ENCODE results near the gene TMEM129. TPM values are rescaled to one million over a fixed set of nuclear protein-coding genes. Genes with fewer than 3 reads are reported as not detected.

The TMEM129 gene
- total RNA-seq, 1 donor from 2014 or later: 33.6 TPM

DNA sequence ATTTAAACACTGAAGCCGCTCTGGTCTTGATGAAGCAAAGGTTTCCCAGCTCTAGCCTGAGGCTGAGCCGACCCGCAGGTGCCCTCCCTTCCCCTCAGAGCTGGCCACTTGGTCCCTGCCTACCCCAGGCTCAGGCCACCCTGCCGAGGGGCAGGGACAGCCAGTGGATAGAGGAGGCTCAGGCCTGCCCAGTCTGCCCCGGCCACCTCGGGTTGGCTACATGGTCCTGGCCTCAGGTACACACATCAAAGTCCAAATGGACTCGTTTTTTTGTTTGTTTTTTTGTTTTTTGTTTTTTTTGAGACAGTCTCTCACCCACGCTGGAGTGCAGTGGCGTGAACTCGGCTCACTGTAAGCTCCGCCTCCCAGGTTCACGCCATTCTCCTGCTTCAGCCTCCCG is 24.0 kb upstream of the TMEM129 start:
- no peak for DNase-seq (ENCODE audit: low spot score)

DNA sequence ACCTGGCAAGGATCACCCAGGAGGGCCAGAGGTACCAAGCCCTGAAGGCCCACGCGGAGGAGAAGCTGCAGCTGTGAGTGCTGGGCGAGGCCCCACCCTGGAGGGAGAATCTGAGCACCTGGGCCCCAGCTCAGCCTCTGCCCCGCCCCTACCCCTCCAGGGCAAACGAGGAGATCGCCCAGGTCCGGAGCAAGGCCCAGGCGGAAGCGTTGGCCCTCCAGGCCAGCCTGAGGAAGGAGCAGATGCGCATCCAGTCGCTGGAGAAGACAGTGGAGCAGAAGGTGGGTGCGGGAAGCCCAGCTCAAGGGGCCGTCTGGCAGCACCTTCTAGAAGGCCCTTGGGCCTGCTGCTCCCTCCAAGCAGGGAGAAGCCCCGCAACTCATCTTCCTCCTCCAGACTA is 23.4 kb upstream of the TMEM129 start:
- no peak for DNase-seq (ENCODE audit: low spot score)

DNA sequence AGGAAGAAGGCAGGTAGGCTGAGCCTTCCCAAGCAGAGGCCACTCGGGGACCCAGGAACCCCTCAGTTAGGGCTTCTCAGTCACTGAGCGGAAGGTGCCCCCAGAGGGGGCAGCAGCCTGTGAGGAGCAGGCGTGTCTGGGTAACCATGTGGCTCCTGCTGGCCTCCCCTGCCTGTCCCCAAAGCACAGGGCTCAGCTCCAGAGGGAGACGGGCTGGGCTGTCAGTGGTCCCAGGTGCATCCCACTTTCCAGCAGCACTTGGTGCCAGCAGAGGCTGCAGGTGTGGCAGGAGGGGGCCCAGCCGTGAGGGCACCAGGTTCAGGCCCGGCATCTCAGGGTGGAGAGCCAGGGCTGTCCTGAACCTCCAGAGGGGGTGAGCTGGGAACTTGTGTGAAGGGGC is 22.9 kb upstream of the TMEM129 start:
- no peak for DNase-seq (ENCODE audit: low spot score)

DNA sequence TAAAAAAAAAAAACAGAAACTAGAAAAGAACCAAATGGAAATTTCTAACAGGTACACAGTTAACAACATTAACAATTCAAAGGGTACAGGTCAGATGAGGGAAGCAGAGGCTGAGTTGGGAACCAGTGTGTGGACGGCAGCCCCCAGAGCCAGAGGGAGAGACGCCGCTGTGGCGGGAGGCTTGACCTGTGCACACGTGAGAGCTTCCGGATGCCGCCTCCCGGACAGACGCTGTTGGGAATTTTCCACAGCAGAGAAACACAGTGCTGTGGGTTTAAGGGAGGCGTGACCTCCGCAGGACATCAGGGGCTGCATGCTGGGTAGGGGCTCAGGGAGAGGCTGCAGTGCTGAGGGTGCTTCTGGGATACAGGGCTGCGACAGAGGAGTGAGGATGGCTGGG is 22.4 kb upstream of the TMEM129 start:
- no peak for DNase-seq (ENCODE audit: low spot score)

DNA sequence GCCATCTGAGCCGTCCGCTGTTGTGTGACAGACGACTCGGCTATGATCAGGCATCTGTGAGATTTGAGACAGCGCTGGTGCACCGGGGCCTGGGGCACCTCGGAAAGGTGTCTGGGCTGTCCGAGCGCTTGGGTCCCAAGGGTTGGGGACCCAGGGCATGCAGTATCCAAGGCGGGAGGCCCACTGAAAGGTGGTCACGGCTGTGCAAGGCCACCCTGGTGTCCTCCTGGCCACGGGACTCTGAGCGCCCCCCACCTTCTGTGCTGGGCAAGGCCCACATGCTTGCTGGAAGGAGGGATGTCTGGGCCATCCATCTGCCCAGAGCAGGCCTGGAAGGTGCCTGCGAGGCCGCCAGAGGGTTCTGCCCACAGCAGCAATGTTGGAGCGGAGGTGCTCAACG is 20.1 kb upstream of the TMEM129 start:
- DNase-seq (ENCODE audit: low spot score): no peak

DNA sequence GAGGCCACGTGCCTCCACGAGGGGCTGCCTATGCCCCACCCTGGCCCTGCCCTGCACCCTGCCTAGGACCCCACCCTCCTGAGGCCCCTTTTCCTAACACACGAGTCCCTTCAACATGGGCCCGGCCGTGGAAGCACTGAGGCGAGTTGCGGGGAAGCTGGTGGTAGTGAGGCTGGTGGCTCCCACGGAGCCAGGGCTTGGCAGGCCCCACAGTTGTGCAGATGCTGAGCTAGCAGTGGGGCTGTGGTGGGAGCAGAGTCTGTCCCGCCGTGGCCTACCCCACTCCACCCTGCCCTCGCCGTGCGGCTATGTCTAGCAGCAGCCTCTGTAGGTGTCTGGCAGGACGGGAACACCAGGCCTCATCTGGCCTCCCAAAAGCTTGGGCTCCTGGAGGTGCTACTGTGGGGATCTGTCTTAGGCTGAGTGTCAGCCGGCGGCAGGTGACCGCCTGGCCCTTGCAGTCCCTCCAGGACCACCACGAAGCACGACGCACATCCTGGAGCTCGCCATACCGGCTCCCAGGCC is 19.0 kb upstream of the TMEM129 start:
- no peak for DNase-seq (ENCODE audit: low spot score)

DNA sequence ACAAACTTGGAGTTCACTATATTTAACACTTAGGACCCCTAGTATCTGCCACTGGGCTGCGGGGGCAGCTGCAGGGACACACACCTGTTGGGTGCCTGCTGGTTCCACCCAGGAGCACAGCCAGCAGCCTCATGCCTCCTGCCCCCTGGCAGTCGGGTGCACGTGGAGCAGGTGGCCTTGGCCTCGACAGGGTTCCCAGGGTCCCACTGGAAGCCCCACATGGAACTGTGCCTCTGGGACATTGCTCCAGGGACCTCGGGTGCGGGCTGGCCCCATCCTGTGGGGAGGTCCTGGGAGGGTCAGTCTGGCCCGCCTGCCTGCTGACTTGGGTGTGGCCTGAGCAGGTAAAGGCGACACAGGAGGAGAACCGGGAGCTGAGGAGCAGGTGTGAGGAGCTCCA is 18.2 kb upstream of the TMEM129 start:
- no peak for DNase-seq (ENCODE audit: low spot score)

DNA sequence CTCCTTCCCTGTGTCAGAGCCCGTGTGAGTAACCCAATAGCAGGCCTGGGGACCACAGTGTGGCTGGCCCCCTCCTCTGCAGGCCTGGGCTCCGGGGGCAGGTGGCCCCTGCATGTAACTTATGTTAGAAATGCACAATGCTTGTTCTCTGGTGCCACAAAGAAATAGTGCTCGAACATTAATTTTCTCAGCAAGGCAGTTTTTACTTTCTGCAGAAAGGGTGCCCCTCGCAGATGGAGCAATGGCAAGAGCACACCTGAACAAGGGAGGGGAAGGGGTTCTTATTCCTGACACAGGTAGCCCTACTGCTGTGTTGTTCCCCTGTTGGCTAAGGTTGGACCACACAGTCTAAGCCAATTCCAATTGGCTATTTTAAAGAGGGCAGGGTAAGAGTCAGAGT is 17.3 kb upstream of the TMEM129 start:
- DNase-seq (ENCODE audit: low spot score): no peak

DNA sequence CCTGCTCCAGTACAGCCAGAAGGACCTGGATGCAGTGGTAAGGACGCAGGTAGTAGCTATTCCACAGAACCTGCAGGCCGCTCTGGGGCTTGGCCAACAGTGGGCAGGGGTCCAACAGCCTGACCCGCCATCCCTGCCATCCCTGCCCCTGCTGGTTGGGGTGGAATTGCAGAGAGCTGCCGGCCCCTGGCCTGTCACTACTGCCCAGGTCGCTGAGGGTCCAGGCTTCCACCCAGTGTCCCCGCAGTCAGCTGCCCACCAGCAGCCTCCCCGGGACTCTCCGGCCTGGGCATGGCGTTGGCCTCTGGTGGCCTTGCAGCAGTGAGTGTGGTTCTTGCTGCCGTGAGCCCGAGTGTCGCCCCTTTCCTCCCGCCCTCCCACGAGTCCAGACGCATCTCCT is 16.5 kb upstream of the TMEM129 start:
- no peak for DNase-seq (ENCODE audit: low spot score)

DNA sequence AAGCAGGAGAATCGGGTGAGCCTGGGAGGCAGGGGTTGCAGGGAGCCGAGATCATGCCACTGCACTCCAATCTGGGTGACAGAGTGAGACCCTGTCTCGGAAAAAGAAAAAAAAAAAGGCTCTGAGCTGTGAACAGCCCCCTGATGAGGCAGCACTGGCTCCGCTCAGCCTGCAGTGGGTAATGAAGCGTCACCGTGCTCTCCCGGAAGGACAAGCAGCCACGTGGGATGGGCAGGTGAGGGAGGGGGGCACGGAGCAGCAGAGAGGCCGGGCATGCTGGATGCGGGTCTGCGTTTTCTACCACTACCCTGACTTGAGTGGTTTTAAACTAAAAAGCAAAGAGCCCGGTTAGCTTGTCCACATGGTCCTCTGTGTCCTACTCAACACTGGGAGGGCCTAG is 15.7 kb upstream of the TMEM129 start:
- DNase-seq (ENCODE audit: low spot score): no peak

DNA sequence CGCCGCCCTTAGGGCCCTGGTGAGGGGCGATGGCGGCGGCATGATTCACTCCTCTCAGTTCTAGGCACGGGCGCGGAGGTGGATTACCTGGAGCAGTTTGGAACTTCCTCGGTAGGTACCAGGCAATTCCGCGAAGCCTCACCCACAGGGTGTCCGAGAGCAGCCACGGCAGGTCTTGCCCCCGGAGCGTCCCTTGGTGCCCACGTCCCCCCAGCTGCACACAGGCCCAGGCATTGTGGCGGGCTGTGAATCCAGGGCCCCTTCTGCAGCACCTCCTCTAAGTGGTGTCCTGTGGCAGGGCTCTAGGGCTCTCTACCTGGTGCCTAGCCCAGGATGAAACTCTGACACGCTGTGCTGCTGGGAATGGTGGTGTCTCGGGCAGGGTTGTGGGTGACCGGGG is 14.1 kb upstream of the TMEM129 start:
- no peak for DNase-seq (ENCODE audit: low spot score)

DNA sequence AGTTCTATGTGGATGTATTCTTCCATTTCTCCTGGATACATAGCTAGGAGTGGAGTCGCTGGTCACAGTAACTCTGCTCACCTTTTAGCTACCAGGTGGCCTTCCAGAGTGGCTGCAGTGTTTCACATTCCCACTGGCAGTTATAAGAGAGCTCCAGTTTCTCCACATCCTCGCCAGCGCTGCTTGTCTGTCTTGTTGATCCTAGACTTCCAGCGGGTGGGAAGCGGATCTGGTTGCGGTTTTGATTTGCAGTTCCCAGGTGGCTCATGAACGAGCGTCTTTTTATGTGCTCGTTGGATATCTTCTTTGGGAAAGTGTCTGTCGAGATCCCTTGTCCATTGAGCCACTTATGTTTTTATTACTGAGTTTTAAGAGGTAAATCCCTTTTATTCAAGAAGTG is 11.8 kb upstream of the TMEM129 start:
- no peak for DNase-seq (ENCODE audit: low spot score)

DNA sequence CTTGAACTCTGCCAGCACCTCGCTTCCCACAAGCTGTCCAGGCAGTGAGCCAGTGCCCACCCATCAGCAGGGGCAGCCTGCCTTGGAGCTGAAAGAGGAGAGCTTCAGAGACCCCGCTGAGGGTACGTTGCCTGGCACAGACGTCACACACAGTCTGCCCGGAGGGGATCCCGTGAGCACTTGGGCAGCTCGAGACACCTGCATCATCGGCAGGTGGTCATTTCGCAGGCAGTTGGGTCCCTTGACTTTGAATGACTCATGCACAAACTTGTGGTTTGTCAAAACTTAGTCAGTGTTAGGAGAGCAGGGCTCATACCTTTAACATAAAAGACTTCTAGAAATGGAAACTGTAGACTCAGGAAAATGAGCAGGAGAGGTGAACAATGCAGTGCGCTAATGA is 10.1 kb upstream of the TMEM129 start:
- no peak for DNase-seq (ENCODE audit: low spot score)

DNA sequence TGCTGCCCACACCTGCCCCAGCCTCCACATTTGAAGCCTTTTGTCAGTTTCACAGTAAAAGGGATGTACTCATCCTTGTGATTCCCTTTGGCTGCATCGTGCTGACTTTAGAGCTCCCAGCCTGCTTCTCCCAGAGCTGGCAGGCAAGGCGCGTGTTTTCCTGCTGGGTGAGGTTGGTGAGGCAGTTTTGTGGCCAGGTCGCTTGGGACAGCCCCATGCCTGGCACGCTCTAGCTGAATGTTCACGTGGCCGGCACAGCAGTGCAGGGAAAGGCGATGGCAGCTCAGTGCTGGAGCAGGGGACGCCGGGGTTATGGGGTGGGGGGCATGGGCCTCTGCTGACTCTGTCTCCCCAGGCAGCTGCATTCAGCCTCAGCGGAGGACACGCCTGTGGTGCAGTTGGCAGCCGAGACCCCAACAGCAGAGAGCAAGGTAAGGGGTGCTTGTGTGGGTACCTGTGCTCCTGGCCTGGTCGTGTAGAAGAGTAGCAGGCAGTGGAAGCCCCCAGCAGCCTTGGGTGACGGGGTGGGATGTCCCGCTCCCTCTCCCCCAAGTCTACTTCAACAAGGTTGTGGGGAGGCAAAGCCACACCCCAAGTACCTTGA is 9.5 kb upstream of the TMEM129 start:
- no peak for DNase-seq (ENCODE audit: low spot score)

DNA sequence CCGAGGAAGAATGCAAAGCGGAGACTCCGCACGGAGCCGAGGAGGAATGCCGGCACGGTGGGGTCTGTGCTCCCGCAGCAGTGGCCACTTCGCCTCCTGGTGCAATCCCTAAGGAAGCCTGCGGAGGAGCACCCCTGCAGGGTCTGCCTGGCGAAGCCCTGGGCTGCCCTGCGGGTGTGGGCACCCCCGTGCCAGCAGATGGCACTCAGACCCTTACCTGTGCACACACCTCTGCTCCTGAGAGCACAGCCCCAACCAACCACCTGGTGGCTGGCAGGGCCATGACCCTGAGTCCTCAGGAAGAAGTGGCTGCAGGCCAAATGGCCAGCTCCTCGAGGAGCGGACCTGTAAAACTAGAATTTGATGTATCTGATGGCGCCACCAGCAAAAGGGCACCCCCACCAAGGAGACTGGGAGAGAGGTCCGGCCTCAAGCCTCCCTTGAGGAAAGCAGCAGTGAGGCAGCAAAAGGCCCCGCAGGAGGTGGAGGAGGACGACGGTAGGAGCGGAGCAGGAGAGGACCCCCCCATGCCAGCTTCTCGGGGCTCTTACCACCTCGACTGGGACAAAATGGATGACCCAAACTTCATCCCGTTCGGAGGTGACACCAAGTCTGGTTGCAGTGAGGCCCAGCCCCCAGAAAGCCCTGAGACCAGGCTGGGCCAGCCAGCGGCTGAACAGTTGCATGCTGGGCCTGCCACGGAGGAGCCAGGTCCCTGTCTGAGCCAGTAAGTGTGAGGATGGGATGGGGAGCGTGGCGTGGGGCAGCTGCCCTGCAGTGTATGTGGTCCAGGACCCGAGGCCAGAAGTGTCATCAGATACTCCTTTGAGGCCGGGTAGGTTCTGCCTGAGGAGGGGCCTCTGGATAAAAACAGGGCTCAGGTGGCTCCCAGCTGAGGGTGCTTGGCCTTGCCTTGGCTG is 7.2 kb upstream of the TMEM129 start:
- DNase-seq (ENCODE audit: low spot score): no peak

DNA sequence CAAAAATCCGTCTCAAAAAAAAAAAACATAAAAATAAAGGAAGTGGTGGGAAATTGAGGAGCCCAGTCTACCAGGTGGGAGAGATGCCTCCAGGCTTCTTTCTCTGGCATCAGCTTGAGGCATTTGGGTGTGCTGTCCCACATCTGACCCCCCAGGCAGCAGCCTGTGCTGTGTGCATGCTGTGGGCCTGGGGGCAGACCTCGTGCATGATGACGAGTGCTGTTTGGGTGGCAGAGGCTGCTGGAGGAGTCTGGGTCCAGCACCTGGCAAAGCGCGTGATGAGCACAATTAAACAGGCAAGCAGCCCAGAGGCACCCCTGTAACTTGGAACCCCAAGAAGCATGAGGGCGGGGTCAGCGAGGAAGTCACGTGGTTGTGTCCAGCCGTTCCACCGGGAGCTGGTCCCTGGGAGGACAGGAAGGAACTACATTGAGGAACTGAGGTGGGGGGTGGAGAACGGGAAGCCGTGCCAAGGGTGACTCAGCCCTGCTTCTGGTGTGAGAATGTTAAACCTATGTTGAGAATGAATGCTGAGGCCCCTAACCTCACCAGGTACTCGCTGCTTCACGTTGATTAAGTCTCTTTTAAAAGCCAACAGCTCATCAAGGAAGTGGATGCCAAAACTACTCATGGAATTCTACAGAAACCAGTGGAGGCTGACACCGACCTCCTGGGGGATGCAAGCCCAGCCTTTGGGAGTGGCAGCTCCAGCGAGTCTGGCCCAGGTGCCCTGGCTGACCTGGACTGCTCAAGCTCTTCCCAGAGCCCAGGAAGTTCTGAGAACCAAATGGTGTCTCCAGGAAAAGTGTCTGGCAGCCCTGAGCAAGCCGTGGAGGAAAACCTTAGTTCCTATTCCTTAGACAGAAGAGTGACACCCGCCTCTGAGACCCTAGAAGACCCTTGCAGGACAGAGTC is 6.3 kb upstream of the TMEM129 start:
- DNase-seq (ENCODE audit: low spot score): no peak

DNA sequence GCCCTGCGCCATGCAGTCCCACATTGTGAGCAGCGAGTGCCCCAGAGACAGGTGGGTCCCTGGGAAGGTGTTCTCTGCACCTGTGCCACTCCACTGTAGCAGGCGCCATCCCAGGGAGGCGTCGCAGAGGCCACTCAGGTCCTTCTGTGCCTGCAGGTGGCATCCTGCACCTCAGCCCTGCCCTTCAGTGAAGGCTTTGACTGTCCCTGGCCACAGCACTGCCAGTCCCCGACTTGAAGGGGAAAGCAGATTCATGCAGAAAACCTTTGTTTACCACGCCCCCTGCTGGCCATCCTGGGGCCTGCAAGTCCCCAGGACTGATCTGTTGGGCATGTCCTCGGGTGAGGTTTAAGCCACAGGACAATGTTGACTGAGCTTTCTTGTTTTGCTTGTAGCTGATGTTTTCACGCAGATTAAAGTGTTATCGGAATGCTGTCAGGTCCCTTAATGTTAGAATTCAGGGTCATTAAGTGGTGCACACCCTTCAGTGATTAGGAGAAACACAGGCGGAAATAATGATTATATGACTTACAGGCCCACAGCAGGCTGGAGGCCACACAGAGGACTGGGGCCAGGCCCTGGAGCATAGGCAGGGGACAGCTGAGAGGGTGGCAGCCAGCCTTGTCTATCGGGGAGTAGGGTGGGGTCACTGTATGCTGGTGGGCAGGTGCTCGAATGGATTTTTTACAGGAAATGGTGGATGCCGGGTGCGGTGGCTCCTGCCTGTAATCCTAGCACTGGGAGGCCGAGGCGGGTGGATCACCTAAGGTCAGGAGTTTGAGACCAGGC is 5.2 kb upstream of the TMEM129 start:
- DNase-seq (ENCODE audit: low spot score): no peak

DNA sequence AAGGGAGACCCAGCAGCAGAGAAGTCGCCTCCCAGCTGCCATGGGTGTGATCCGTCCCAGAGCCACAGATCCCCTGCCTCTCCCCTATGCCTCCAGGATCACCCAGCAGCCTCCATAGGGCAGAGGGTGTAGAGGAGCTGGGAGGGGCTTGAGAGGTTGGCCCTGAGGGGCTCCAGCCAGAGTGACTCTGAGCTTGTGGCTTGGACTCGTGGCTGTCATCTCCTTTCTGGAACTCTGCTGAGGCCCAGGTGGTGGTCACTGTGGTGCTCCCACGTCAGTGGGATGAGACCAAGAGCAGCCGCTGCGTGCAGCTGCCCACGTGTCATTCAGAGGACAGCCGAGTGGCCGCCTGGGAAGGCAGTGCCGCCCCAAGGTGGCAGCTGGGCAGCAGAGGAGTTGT is 4.4 kb upstream of the TMEM129 start:
- DNase-seq (ENCODE audit: low spot score): no peak

DNA sequence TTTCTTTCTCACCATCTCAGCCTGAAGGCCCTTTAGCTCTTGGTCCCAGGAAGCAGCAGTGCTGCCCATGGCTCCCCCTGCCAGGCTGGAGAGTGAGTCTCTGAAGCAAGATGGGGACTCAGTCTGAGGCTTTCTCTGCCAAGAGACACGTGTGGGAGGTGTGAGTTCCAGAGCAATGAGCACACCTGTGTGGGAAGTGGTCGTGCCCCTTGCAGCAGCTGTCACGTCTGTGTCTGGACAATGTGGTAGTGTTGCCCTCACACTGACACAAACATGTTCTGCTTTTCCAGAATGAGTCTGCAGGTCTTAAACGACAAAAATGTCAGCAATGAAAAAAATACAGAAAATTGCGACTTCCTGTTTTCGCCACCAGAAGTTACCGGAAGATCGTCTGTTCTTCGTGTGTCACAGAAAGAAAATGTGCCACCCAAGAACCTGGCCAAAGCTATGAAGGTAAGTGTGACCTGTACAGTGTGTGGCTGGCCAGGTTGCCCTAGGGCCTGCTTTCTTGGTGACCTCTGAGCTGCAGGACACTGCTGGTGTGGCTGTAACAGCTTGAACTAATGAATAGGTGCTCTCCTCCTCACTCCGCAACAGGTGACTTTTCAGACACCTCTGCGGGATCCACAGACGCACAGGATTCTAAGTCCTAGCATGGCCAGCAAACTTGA is 2.1 kb upstream of the TMEM129 start:
- DNase-seq (ENCODE audit: low spot score): no peak

DNA sequence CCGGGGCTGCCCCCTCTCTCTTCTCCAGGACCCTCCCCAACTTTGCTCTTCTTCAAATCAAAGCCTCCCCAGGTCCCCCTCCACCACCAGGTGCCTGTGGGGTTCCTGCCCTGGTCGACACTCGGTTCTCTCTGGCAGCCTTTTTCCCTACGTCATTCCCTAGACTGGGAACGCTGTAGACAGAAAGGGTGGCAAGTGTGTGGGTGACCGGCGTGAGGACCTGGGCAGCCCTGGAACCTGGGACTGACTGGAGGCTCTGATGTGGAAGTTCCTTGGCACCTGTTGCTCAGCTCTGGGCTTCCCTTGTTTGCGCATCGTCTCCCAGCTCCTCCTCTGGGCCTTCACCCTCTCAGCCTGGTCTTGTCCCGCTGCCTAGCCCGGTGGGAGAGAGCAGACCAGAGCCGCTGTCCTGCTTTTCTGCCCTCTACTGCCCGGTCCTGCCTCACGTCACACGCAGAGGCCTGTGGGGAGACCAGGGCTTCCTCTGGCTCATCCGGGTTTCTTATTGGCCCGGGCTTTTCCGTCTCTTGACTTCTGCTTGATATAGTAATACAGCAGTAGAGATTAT is 1.5 kb upstream of the TMEM129 start:
- DNase-seq (ENCODE audit: low spot score): no peak
